ENCODE measurements around the gene SLC17A9.
A peak's percentile ranks its signal among the peaks of the same experiment; 100 is the strongest.

DNA sequence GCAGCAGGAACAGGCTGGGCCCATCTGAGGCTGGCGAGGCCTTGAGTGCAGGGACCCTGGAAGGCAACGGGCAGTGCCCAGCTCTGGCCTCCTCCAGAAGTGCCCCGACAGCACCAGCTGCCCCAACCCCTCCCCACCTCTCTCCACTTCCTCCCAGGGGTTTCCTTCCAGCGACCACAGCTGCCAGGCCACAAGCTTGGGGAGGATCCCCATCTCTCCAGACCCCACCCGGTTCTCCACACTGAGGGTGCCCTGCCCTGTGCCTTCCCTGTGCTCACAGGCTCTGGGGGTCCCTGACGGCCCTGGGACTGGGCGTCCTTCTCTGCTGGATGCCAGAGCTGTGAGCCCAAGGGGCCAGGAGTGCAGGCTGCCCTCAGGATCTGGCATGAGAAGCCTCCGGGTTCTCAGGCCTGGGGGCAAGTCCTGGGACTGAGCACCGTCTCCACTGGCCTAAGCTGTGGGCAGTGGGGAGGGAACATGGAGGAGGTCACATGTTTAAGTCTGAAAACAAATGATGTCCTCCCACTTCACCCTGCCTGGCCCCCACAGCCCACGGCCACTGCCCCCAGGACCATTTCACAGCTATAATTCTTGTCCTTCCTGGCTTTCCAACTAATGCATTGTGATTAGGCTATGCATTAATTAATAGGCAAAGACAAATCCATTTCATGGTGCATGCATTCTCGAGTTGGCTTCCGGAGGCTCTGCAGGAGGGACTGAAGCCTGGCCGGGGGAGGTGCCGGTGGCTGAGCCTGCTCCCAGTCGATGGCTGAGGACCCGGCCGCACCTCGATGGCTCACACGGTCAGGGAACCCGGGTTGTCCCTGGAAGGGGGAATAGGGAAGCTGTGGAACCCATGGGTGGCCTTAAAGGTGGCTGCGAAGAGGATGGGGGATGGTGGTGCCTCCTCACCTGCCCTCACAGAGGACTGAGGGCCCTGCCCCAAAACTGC lies 29.9 kb downstream of the SLC17A9 start:
- TF ChIP-seq POLR2A (IDR thresholded peaks at IDR 0.05; ENCODE audit: extremely low read depth, insufficient read length) = no peak
- TF ChIP-seq, protein P1, sequence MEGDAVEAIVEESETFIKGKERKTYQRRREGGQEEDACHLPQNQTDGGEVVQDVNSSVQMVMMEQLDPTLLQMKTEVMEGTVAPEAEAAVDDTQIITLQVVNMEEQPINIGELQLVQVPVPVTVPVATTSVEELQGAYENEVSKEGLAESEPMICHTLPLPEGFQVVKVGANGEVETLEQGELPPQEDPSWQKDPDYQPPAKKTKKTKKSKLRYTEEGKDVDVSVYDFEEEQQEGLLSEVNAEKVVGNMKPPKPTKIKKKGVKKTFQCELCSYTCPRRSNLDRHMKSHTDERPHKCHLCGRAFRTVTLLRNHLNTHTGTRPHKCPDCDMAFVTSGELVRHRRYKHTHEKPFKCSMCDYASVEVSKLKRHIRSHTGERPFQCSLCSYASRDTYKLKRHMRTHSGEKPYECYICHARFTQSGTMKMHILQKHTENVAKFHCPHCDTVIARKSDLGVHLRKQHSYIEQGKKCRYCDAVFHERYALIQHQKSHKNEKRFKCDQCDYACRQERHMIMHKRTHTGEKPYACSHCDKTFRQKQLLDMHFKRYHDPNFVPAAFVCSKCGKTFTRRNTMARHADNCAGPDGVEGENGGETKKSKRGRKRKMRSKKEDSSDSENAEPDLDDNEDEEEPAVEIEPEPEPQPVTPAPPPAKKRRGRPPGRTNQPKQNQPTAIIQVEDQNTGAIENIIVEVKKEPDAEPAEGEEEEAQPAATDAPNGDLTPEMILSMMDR (IDR thresholded peaks at IDR 0.05; ENCODE audit: low read depth, low read length) = no peak
- TF ChIP-seq MAX (IDR thresholded peaks at IDR 0.05; ENCODE audit: low read depth, low read length) = peak; percentile 21; the same call in 1 of the 2 replicates
- TF ChIP-seq MYC (IDR thresholded peaks at IDR 0.05; ENCODE audit: low read depth, low read length) = no peak

Measured in NB4 (cell line).